Pons (tissue), 1 donor: ENCODE results near the gene CYGB.
A peak's percentile ranks its signal among the peaks of the same experiment; 100 is the strongest.
"Not testable (repeated sequence)": the region's sequence is repeated elsewhere in the genome, so short reads cannot be mapped to it uniquely, and the experiment has no call there.

Source experiments
- DNase-seq: peaks from one replicate; pipeline ENCODE4 v3.0.0-alpha.2; 2016; ENCODE audit warnings: low spot score

Gene CYGB

GRCh38 chr17:76523084-76524037 lies 14.1 kb downstream of the CYGB start:
- peak; percentile 43 for DNase-seq

DNA sequence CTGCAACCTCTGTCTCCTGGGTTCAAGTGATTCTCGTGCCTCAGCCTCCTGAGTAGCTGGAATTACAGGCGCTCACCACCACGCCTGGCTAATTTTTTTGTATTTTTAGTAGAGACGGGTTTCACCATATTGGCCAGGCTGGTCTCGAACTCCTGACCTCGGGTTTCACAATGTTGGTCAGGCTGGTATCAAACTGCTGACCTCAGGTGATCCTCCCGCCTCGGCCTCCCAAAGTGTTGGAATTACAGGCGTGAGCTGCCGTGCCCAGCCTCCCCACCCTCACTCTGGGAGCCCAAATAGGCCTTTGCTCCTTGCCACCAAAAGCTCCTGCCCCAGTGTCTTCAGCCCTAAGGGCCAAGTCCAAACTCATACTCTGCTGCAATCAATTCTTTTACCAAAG lies 15.8 kb downstream of the CYGB start:
- DNase-seq, result not testable (repeated sequence)

DNA sequence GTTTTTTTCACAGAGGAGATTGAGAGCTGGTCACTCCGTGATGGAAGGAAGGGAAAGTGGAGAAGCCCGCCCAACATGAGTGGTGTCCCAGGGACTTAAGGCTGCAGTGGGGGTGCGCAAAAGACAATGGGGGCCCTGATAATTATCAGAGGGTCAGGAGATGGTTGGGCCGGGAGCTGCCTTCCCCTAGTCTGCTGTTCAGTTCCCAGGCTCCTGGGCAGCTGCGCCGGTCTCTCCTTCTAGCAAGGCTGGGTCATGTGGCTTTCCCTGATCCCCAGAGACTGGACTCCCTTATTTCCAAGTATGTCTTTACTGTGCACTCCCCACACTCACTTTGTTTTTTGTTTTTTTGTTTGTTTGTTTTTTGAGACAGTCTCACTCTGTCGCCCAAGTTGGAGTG lies 16.2 kb downstream of the CYGB start:
- DNase-seq, result no peak

DNA sequence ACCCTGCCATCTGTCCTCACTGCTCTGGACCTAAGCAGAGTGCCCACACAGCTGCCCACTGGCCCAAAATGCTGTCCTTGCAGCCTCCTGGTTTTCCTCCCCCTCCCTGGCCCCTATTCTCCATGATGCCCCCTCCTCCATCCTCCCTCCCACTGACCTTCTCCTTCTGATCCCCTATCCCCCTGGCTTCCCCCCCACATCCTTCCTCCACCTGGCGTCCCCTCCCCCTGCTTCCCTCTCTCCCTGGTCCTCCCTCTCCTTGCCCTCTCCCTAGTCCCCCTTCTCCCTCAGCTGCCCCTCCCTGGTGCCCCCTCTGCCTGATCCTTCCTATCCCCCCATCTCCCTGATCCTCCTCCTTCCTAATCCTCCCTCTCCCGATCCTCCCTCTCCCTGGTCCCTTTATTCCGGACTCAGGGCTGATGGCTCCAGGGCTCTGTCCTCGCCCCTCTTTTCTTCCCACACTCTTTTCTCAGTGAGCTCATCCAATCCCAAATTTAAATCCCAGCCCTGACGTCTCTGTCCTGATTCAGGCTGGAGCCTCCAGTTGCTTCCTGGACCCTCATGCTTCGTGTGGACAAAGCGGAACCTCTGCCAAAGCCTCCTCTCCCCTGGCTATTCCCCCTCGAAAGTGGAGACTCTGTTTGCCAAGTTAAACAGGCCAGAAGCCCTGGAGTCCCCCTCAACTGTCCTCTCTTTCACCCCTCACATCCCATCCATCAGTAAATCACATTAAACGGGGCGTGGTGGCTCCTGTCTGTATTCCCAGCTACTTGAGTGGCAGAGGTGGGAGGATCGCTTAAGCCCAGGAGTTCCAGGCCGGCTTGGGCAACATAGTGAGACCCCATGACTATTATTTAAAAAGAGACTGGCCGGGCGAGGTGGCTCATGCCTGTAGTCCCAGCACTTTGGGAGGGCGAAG lies 18.2 kb downstream of the CYGB start:
- no peak for DNase-seq

DNA sequence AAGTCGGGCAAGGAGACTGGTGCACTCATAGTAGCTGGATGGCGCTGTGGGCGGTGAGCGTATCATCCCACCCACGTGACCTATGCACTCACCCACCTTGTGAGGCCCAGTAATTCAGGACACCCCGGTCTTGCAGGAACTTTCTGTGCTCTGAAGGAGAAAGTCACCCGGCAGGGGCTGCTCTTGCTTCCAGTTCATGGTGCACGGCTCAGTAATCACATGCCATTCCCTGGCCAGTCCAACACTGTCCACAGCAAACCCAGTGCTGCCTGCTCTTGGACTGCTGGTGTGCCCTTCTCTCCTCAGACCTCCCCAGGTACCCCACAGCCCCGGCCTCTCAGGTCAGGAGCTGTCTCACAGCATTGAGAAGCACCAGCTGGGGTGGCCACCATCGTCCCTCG lies 19.9 kb downstream of the CYGB start:
- no peak for DNase-seq

DNA sequence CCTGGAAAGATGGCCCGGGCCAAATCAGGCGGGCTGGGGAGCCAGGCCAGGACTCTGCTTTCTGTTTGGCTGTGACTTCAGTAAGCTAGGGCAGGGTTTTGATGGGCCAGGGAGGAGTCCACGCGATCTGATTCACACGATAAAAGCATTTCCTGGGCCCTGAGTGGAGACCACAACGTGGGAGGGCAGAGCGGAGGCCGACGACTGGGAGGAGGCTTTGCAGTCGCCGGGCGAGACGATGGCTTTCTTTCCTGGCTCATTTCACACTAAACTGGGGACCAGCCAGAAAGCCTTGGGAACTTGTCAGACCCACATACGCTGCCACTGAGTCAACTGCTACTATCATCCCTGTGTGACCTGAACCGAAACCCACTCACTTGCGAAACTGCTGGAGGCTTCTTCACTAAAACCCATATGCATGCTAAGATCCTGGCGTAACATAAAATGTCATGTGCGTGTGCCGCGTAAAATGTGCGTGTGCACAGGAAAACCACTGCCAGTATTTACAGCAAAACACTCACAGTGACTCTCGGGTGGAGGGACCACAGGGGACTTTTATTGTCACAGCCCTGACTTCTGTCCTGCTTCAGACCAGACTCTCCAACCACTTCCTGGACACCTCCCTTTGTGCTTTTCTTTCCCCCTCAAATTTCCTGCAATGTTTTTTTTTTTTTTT lies 22.1 kb downstream of the CYGB start:
- peak; percentile 65 for DNase-seq

DNA sequence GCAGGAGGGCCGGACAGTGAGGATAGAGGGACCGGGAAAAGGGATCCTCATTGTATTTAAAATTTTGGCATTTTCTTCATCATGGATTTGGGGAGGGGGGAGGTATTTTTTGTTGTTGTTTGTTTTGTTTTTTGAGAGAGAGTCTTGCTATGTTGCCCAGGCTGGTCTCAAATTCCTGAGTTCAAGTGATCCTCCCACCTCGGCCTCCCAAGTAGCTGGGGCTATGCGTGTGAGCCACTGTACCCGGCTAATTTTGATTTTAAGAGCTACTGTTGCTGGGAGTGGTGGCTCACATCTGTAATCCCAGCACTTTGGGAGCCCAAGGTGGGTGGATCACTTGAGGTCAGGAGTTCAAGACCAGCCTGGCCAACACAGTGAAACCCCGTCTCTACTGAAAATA lies 23.2 kb downstream of the CYGB start:
- not testable (repeated sequence) for DNase-seq

GRCh38 chr17:76513306-76513692 lies 24.2 kb downstream of the CYGB start:
- no peak for DNase-seq

GRCh38 chr17:76512366-76513305 lies 24.9 kb downstream of the CYGB start:
- no peak for DNase-seq

- no peak for DNase-seq
Measured at GRCh38 chr17:76511668-76512365, 25.7 kb downstream of the CYGB start.

DNA sequence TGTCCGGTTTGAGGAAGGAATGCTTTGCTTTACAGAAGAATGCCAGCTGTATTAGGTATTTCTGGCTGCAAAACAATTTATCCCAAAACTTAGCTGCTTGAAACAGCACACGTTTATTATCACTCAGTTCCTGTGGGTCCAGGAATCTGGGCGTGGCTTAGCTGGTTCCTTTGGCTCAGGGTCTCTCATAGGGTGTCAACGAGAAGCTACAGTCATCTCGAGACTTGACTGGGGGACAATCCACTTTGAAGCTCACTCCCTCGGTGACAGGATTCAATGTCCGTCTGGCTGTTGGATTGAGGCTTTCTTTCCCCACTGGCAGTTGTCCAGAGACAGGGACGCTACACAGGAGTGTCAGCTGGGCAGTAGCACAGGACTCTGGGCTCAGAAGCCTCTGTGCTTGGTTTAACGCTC lies 26.7 kb downstream of the CYGB start:
- DNase-seq, result no peak

DNA sequence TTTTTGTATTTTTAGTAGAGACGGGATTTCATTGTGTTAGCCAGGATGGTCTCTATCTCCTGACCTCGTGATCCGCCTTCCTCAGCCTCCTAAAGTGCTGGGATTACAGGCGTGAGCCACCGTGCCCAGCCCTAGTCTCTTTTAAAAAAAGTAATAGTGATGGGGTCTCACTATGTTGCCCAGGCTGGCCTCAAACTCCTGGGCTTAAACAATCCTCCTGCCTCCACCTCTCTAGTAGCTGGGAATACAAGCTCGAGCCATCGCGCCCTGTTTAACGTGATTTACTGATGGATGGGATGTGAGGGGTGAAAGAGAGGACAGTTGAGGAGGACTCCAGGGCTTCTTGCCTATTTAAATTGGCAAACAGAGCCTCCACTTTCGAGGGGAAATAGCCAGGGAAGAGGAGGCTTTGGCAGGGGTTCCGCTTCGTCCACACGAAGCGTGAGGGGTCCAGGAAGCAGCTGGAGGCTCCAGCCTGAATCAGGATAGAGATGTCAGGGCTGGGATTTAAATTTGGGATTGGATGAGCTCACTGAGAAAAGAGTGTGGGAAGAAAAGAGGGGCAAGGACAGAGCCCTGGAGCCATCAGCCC lies 28.9 kb downstream of the CYGB start:
- DNase-seq, result not testable (repeated sequence)

- peak; percentile 63 for DNase-seq
Measured at GRCh38 chr17:76506408-76507345, 30.8 kb downstream of the CYGB start.

DNA sequence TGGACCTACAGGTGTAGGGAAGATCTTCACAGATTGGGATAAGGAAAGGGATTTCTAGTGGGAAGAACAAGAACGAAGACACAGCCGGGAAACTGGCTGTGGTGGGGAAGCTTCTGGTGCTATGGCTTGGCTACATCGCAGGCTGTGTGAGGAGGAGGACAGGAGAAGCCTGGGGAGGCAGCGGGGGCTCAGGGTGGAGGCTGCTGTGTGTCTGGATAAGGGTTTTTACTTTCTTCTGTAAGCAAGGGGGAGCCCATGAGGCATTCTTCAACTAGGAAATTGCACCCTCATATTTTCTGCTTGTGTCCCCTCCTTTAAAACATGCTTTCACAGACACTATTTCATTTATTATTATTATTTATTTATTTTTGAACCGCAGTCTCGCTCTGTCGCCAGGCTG lies 33.4 kb downstream of the CYGB start:
- DNase-seq, result no peak

GRCh38 chr17:76502341-76503211 lies 34.9 kb downstream of the CYGB start:
- DNase-seq, result no peak

DNA sequence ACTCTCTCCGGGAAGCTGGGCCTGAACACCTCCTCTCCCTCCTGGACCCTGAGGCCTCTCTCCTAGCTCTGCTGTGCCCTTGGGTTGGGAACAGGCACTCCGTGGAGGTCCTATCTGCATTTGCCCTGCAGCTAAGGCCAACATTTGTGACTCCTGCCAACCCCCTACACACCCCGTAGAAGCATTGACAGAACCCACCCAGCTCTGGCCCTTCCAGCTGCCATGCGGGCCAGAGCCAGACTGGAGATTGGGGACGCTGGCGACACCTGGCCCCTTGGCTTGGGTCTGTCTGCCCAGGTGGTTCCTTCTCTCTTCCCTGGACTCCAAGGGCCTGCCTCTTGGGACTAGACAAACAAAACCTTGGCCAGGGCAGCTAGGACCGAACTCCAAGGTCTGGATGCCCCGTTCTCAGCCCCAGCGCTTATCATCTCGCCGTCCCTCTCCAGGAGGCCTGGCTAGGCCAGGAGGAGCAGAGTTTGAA lies 35.6 kb downstream of the CYGB start:
- no peak for DNase-seq

GRCh38 chr17:76501018-76501826 lies 36.3 kb downstream of the CYGB start, which contains the start of gene RHBDF2:
Gene RHBDF2, minus strand, starts transcription at chr17:76501423. Its CDS starts 19,899 bp downstream, at chr17:76481524.
- DNase-seq, result peak; percentile 68
